GM12872 (cell line): ENCODE data around the gene PCNT.

Experiments
- TF ChIP-seq, protein P1 (sequence below): IDR thresholded peaks from 3 replicates; pipeline ENCODE4 v1.5.1; 2011; ENCODE audit warnings: low read depth, mild to moderate bottlenecking, low read length, moderate library complexity; ENCODE audit not compliant: insufficient read depth

The PCNT gene

DNA sequence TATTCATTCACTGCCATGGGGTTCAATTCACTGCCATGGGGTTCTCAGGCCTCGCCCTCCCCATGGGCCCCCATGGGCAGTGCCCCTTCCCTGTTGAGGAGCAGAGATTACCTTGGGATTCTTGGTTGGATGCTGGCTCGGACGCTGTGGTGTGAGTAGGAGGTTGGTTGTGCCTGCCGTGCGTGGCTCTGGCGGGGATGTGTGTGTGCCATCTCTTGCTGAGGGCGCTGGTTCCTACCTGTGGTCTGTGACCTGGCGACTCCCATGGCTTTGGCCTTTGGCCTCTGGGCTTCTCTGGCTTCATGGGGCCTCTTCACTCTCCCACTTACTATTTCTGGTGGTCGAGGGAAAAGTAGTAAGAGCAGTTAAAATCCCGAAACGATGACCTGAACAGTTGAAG is 42.1 kb downstream of the PCNT start:
- TF ChIP-seq, protein P1, sequence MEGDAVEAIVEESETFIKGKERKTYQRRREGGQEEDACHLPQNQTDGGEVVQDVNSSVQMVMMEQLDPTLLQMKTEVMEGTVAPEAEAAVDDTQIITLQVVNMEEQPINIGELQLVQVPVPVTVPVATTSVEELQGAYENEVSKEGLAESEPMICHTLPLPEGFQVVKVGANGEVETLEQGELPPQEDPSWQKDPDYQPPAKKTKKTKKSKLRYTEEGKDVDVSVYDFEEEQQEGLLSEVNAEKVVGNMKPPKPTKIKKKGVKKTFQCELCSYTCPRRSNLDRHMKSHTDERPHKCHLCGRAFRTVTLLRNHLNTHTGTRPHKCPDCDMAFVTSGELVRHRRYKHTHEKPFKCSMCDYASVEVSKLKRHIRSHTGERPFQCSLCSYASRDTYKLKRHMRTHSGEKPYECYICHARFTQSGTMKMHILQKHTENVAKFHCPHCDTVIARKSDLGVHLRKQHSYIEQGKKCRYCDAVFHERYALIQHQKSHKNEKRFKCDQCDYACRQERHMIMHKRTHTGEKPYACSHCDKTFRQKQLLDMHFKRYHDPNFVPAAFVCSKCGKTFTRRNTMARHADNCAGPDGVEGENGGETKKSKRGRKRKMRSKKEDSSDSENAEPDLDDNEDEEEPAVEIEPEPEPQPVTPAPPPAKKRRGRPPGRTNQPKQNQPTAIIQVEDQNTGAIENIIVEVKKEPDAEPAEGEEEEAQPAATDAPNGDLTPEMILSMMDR, result no peak

DNA sequence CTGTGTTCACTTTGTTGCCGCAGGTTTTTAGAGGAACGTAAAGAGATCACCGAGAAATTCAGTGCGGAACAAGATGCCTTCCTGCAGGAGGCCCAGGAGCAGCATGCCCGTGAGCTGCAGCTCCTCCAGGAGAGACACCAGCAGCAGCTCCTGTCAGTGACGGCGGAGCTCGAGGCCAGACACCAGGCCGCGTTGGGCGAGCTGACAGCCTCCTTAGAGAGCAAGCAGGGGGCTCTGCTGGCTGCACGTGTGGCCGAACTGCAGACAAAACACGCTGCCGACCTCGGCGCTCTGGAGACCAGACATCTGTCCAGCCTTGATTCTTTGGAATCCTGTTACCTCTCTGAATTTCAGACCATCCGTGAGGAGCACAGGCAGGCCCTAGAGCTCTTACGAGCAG is 42.6 kb downstream of the PCNT start:
- TF ChIP-seq, protein P1, result no peak

DNA sequence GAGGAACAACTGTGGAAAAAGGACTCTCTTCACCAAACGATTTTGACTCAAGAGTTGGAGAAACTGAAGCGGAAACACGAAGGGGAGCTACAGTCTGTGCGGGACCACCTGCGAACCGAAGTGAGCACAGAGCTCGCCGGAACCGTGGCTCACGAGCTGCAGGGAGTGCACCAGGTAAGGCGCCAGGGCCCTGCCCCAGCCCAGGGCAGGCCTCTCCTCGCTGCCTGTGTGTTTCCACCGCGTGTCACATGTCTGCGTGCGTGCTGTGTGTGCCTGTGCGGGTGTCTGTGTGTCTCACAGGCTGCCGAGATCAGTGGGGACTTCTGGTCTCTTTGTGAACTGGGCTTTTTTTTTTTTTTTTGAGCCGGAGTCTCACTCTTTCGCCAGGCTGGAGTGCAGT is 43.0 kb downstream of the PCNT start:
- TF ChIP-seq, protein P1, result no peak

DNA sequence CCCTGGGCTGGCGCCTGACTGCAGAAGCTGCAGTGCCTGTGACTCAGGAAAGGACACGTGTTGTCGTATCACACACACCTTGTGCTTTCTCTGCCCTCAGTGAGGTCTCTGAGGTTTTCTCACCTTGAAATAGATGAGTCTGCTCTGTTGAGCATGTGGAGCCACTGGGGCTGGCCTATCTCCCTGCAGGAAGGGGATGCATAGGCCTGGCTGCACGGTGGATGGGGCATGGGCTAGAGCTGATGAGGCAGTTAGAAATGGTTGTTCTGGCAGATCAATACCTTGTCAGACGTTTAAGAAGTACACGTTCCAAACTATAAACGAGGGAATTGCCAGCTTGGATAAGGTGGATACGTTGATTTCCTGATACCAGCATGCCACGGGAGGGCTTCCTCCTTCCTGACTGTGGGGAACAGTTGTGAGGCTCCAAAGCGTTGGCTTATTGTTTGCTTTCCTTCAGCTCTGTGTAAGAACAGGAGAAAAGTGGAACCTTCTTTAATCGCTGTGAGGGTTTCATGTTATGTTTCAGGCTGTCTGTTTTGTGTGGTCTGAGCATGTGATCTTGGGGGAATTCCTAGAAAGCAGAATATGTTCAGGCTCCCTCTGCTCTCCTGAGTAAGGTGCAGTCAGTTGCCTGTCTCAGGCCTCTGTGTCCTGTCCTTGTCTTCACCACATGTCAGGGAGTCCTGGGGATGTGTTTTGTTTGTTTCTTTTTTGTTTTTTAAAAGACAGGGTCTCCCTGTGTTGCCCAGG is 44.8 kb downstream of the PCNT start:
- TF ChIP-seq, protein P1, result no peak

- TF ChIP-seq, protein P1, result no peak
Measured at GRCh38 chr21:46369520-46370235, 45.7 kb downstream of the PCNT start.

- TF ChIP-seq, protein P1, result no peak
Measured at GRCh38 chr21:46371204-46372013, 47.5 kb downstream of the PCNT start.

DNA sequence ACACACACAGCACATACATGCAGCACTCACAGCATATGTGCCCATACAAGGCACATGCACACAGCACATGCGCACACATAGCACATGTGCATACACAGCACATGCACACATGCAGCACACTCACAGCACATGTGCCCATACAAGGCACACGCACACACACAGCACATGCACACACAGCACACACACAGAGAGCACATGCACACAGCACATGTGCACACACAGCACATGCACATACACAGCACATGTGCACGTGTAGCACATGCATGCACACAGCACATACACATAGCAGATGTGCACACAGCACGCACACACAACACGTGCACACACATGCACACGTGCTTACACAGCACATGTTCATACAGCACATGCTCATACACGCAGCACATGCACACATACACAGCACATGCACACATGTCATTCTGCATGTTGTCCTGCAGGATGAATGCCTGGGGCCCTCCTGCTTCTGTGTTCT is 48.1 kb downstream of the PCNT start:
- TF ChIP-seq, protein P1, result no peak
